H9 (cell line): ENCODE results near the gene NTPCR. TPM values are rescaled to one million over a fixed set of nuclear protein-coding genes. Genes with fewer than 3 reads are reported as not detected.

Experiments
- DNase-seq: peaks from one replicate; pipeline ENCODE4 v3.0.0-alpha.2; 2017
- H2AFZ ChIP-seq: one replicate; pipeline ENCODE4 v1.6.1; 2013; ENCODE audit warnings: mild to moderate bottlenecking, low read length, control low read depth, moderate library complexity
- H2AK5ac ChIP-seq: 2 replicates; pipeline ENCODE4 v1.6.1; 2013; ENCODE audit warnings: low read length, control low read depth, mixed read lengths; ENCODE audit not compliant: insufficient read length
- H2BK120ac ChIP-seq: one replicate; pipeline ENCODE4 v1.6.1; 2013; ENCODE audit warnings: low read depth, mild to moderate bottlenecking, low read length, control low read depth, inconsistent platforms; ENCODE audit not compliant: poor library complexity, severe bottlenecking
- H2BK12ac ChIP-seq: 2 replicates; pipeline ENCODE4 v1.6.1; 2013; ENCODE audit warnings: low read length, control low read depth, mixed read lengths, low read depth; ENCODE audit not compliant: insufficient read length
- H2BK15ac ChIP-seq: 2 replicates; pipeline ENCODE4 v1.6.1; 2013; ENCODE audit warnings: low read depth, low read length, control low read depth
- H2BK20ac ChIP-seq: one replicate; pipeline ENCODE4 v1.6.1; 2013; ENCODE audit warnings: low read depth, mild to moderate bottlenecking, low read length, control low read depth, inconsistent platforms; ENCODE audit not compliant: poor library complexity, severe bottlenecking
- H2BK5ac ChIP-seq: 2 replicates; pipeline ENCODE4 v1.6.1; 2013; ENCODE audit warnings: low read length, control low read depth, mixed read lengths; ENCODE audit not compliant: insufficient read length
- H3K14ac ChIP-seq: 2 replicates; pipeline ENCODE4 v1.6.1; 2013; ENCODE audit warnings: low read length, control low read depth; ENCODE audit not compliant: insufficient read depth
- H3K18ac ChIP-seq: 2 replicates; pipeline ENCODE4 v1.6.1; 2013; ENCODE audit warnings: low read depth, mild to moderate bottlenecking, mixed read lengths, low read length, control low read depth; ENCODE audit not compliant: insufficient read length
- H3K23ac ChIP-seq: 2 replicates; pipeline ENCODE4 v1.6.1; 2013; ENCODE audit warnings: low read length, control low read depth, mixed read lengths, low read depth; ENCODE audit not compliant: insufficient read length
- H3K23me2 ChIP-seq: 2 replicates; pipeline ENCODE4 v1.6.1; 2013; ENCODE audit warnings: low read depth, mild to moderate bottlenecking, mixed read lengths, low read length, control low read depth; ENCODE audit not compliant: insufficient read length, poor library complexity, severe bottlenecking
- H3K27ac ChIP-seq: 2 replicates; pipeline ENCODE4 v1.5.1; 2013; ENCODE audit warnings: low read length, control low read depth, mixed read lengths, low read depth; ENCODE audit not compliant: insufficient read length
- H3K27me3 ChIP-seq: 2 replicates; pipeline ENCODE4 v1.6.1; 2013; ENCODE audit warnings: low read length, control low read depth, inconsistent platforms; ENCODE audit not compliant: insufficient read depth
- H3K4ac ChIP-seq: 2 replicates; pipeline ENCODE4 v1.6.1; 2013; ENCODE audit warnings: low read depth, mild to moderate bottlenecking, control low read depth, inconsistent platforms, low read length, moderate library complexity
- H3K4me1 ChIP-seq: 2 replicates; pipeline ENCODE4 v1.6.1; 2013; ENCODE audit warnings: low read length, control low read depth, inconsistent platforms; ENCODE audit not compliant: insufficient read depth
- H3K4me2 ChIP-seq: 2 replicates; pipeline ENCODE4 v1.6.1; 2013; ENCODE audit warnings: low read length, control low read depth, mixed read lengths; ENCODE audit not compliant: insufficient read length, insufficient read depth
- H3K56ac ChIP-seq: 2 replicates; pipeline ENCODE4 v1.6.1; 2013; ENCODE audit warnings: low read depth, mild to moderate bottlenecking, mixed read lengths, low read length, control low read depth; ENCODE audit not compliant: insufficient read length
- H3K79me1 ChIP-seq: 2 replicates; pipeline ENCODE4 v1.6.1; 2013; ENCODE audit warnings: low read depth, mild to moderate bottlenecking, moderate library complexity, low read length, control low read depth, inconsistent platforms; ENCODE audit not compliant: insufficient read depth, poor library complexity, severe bottlenecking
- H3K79me2 ChIP-seq: 2 replicates; pipeline ENCODE4 v1.6.1; 2013; ENCODE audit warnings: low read length, control low read depth, inconsistent platforms; ENCODE audit not compliant: insufficient read depth
- H3K9ac ChIP-seq: 2 replicates; pipeline ENCODE4 v1.6.1; 2013; ENCODE audit warnings: low read length, control low read depth, mixed read lengths; ENCODE audit not compliant: insufficient read length; ENCODE audit errors: extremely low read depth
- H3K9me3 ChIP-seq: one replicate; pipeline ENCODE4 v1.6.1; 2013; ENCODE audit warnings: low read depth, low read length, inconsistent platforms; ENCODE audit not compliant: control insufficient read depth
- H3T11ph ChIP-seq: one replicate; pipeline ENCODE4 v1.6.1; 2013; ENCODE audit warnings: mild to moderate bottlenecking, low read length, control low read depth, inconsistent platforms
- H4K20me1 ChIP-seq: one replicate; pipeline ENCODE4 v1.6.1; 2013; ENCODE audit not compliant: control insufficient read depth, insufficient read length, insufficient read depth
- H4K5ac ChIP-seq: 2 replicates; pipeline ENCODE4 v1.6.1; 2013; ENCODE audit warnings: low read depth, mild to moderate bottlenecking, mixed read lengths, low read length, control low read depth; ENCODE audit not compliant: insufficient read length
- H4K8ac ChIP-seq: replicated peaks from 2 replicates; pipeline ENCODE4 v1.6.1; 2013; ENCODE audit warnings: low read length, control low read depth, mixed read lengths, low read depth; ENCODE audit not compliant: insufficient read length
- H4K91ac ChIP-seq: 2 replicates; pipeline ENCODE4 v1.6.1; 2013; ENCODE audit warnings: low read depth, mild to moderate bottlenecking, moderate library complexity, mixed read lengths, low read length, control low read depth; ENCODE audit not compliant: insufficient read length
- H3K27ac Mint-ChIP-seq, 3 experiments: 2 replicates in 2 of 3; 3 replicates in 1 of 3; pipeline ENCODE4 v1.8.0; 2020 to 2021; ENCODE audit warnings: mixed read lengths in 3 of 3, mild to moderate bottlenecking in 1 of 3, moderate library complexity in 1 of 3
- H3K27me3 Mint-ChIP-seq: 2 replicates; pipeline ENCODE4 v1.8.0; 2021; ENCODE audit warnings: low read depth, mild to moderate bottlenecking, moderate library complexity, mixed read lengths
- H3K36me3 Mint-ChIP-seq, 3 experiments: 2 replicates in 2 of 3; 3 replicates in 1 of 3; pipeline ENCODE4 v1.8.0; 2020 to 2021; ENCODE audit warnings: low read depth in 3 of 3, mixed read lengths in 3 of 3; ENCODE audit not compliant: insufficient read depth in 1 of 3
- H3K4me1 Mint-ChIP-seq, 2 experiments: 2 replicates each; pipeline ENCODE4 v1.8.0; 2020; ENCODE audit warnings: mixed read lengths in 2 of 2
- H3K4me3 Mint-ChIP-seq, 2 experiments: 2 replicates in 1 of 2; 3 replicates in 1 of 2; pipeline ENCODE4 v1.8.0; 2020 to 2021; ENCODE audit warnings: mild to moderate bottlenecking in 2 of 2, mixed read lengths in 2 of 2, moderate library complexity in 1 of 2
- H3K9me3 Mint-ChIP-seq, 2 experiments: 2 replicates in 1 of 2; 3 replicates in 1 of 2; pipeline ENCODE4 v1.8.0; 2020; ENCODE audit warnings: mild to moderate bottlenecking in 2 of 2, mixed read lengths in 2 of 2, moderate library complexity in 1 of 2
- WGBS: extraction: QIAGEN DNeasy Blood & Tissue Kit; methylation state at CpG from one replicate; pipeline ENCODE4 v1.1.7; 2013; ENCODE audit warnings: missing lambda C conversion rate, low lambda C conversion rate, mixed read lengths; ENCODE audit not compliant: insufficient read length; ENCODE audit errors: extremely low coverage; 5-methylcytosine and 5-hydroxymethylcytosine counted together
- total RNA-seq: library from RNA; stranded (reverse); gene quantifications from 2 replicates; pipeline ENCODE4 v1.2.1, GENCODE V29; 2021
- TF ChIP-seq, protein P1 (sequence below): fragments of 200-600 bp; sonication (generic); conservative IDR thresholded peaks from 3 replicates; pipeline ENCODE4 v1.8.0; 2021; ENCODE audit warnings: antibody characterized with exemption, mild to moderate bottlenecking

Gene NTPCR
- total RNA-seq, 1 experiment from 2014 or later, result 87.4 TPM

DNA sequence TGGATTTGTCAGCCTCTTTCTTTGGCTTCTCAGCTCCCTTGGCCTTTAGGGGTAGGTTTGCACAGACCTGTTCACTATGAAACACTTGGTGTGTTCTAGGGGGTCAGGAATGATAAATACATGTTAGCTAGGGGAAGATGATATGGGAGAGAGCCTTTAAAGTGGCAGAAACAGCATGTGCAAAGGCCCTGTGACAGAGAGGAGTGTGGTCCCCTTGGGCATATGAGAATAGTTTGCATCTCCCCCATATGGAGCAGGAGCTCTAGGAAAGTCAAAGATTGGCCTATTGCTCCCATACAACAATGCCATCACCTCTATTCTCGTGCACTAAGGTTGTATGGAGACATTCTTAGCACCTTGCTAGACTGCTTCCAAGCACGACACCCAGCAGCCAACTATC lies 10.7 kb upstream of the NTPCR start:
- Histone ChIP-seq H3K4me1 (no peaks in the 10 kb centered on the region), H4K20me1 (no peaks in the 10 kb centered on the region), H3K23me2 (no peaks in the 10 kb centered on the region), H3K18ac (no peak overlapping the region), H3K27ac (no peak overlapping the region), H2AK5ac (no peak overlapping the region), H3K79me2 (no peaks in the 10 kb centered on the region), H3K23ac (no peak overlapping the region), H2BK15ac (no peak overlapping the region), H2AFZ (no peak overlapping the region), H4K5ac (no peak overlapping the region), H2BK5ac (no peak overlapping the region), H3K14ac (no peak overlapping the region), H2BK20ac (no peak overlapping the region), H3K56ac (no peak overlapping the region), H4K8ac (no peak overlapping the region), H4K91ac (no peak overlapping the region), H3K9me3 (no peaks in the 10 kb centered on the region), H3T11ph (no peak overlapping the region), H2BK12ac (no peak overlapping the region), H3K4me2 (no peak overlapping the region), H3K79me1 (no peaks in the 10 kb centered on the region), H3K27me3 (no peaks in the 10 kb centered on the region), H3K9ac (no peak overlapping the region), H3K4ac (no peak overlapping the region), H2BK120ac (no peak overlapping the region)
- no peaks in the 10 kb centered on the region for H3K4me1 Mint-ChIP-seq
- H3K9me3 Mint-ChIP-seq, result no peaks in the 10 kb centered on the region
- no peak for DNase-seq
- TF ChIP-seq, protein P1, sequence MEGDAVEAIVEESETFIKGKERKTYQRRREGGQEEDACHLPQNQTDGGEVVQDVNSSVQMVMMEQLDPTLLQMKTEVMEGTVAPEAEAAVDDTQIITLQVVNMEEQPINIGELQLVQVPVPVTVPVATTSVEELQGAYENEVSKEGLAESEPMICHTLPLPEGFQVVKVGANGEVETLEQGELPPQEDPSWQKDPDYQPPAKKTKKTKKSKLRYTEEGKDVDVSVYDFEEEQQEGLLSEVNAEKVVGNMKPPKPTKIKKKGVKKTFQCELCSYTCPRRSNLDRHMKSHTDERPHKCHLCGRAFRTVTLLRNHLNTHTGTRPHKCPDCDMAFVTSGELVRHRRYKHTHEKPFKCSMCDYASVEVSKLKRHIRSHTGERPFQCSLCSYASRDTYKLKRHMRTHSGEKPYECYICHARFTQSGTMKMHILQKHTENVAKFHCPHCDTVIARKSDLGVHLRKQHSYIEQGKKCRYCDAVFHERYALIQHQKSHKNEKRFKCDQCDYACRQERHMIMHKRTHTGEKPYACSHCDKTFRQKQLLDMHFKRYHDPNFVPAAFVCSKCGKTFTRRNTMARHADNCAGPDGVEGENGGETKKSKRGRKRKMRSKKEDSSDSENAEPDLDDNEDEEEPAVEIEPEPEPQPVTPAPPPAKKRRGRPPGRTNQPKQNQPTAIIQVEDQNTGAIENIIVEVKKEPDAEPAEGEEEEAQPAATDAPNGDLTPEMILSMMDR, result no peak
- no CpG with 5 or more reads among the region's 2 CpGs for WGBS
- H3K4me3 Mint-ChIP-seq, result no peak overlapping the region
- no peaks in the 10 kb centered on the region for H3K36me3 Mint-ChIP-seq
- H3K27ac Mint-ChIP-seq, result no peak overlapping the region
- H3K27me3 Mint-ChIP-seq, result peaks cover 5% of the 10 kb centered on the region
